ENCODE results near the gene MAPK11. TPM values are rescaled to one million over a fixed set of nuclear protein-coding genes. Genes with fewer than 3 reads are reported as not detected.

MAPK11 gene
- total and polyA plus RNA-seq, 9 donors: 0.92 to 31.6 (median 12.0) TPM

DNA sequence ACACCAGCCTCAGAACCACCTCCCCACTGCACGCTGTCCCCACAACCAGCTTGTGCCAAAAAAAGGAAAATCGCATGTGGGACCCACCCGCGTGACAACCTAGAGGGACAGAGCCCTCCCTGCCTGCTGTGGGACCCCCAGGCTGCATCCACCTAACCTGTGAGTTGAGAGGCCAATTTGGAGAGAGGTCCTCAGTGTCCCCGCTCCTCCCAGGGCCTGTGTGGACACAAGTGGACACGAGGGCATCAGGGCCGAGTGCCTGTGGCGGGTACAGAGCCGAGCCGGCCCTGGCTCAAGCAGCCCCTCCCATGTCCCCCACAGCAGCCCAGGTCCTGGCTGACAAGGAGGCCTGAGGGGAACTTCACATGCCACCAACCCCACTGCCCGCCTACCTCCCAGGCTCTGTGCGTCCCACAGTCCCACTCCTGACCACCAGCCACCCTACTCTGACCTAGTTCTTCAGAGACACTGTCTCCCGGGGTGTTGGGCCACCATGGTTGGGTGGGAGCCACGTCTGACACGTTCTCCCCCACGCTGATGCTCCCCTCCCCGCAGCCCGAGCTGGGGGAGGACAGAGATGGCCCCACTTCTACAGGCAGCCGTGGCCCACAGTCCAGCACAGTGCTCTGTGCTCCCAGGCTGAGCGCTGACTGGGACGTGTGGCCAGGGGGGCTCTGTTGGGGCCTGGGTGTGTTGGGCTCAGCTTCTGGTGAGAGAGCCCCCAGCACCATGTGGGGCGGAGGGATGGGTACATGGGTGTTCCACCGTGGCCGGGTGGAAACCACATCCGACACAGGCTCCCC is 50.2 kb downstream of the MAPK11 start:
- WGBS, 3 donors: 66 to 72% (median 72%) methylated on average over 20 to 25 of the region's 25 CpGs
- H3K4me3 ChIP-seq: no peak overlapping the region
- peaks cover 4% of the 10 kb centered on the region for H3K4me1 ChIP-seq (ENCODE audit: insufficient read depth)
- H3K27me3 ChIP-seq: no peaks in the 10 kb centered on the region
- H3K9me3 ChIP-seq: no peaks in the 10 kb centered on the region
- no peak overlapping the region for H3K27ac ChIP-seq
- intact Hi-C loops (cut with DNase I): loop anchor here in 1 of 4 donors (5.0 kb wide), 1 partner anchor 73 kb away; no protein-coding TSS in a partner anchor
- H3K36me3 ChIP-seq: no peaks in the 10 kb centered on the region
- no peak for TF ChIP-seq CTCF (IDR thresholded peaks at IDR 0.05)
- TF ChIP-seq POLR2A (IDR thresholded peaks at IDR 0.05): no peak
- TF ChIP-seq EP300 (IDR thresholded peaks at IDR 0.05): no peak
- peak in 1 of 5 donors; percentile 31 for DNase-seq

- Histone ChIP-seq H3K27ac (no peak overlapping the region), H3K36me3 (no peaks in the 10 kb centered on the region)
- intact Hi-C loops (cut with DNase I): loop anchor here in 1 of 4 donors (5.0 kb wide), 1 partner anchor 72 kb away; no protein-coding TSS in a partner anchor
These were observed 51.0 kb downstream of the MAPK11 start for GRCh38 chr22:50218996-50219727.

DNA sequence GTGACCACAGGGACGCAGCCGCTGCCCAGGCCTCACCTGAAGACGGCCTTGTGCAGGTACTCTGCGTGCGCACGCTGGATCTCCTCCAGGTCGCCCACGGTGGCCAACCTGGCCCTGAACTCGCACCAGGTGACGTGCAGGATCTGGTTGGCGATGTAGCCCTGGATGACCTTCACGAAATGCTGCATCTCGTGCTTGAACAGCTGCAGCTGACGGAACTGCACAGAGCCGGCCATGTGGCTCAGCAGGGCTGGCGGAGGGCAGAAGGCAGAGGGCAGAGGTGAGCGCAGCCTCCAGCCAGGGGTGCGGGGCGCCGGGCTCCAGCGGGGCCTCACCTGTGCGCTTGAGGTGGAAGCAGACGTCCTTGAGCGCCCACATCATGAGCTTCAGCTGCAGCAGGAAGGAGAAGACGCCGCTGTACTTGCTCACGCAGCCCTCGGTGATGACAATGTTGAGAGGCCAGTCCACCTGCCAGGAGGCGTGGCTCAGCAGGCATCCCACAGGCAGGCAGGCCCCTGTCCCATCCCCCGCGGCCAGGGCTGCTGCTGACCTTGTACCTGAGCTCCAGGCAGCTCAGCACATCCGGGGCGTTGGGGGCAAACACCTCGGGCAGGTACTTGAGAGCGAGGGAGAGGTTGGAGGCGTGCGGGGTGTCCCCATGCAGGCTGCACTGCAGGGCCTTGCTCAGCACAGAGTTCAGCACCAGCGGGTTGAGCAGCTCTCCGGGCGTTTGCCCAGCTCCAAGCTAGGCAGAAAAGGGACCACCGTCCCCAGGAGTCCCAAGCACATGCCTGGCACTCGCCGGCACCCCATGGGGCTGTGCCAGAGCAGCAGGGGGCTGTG is 51.8 kb downstream of the MAPK11 start:
- peaks cover 4% of the 10 kb centered on the region for H3K4me1 ChIP-seq (ENCODE audit: insufficient read depth)
- no peaks in the 10 kb centered on the region for H3K27me3 ChIP-seq
- no peak overlapping the region for H3K27ac ChIP-seq
- 81 to 88% (median 82%) methylated on average over 40 to 43 of the region's 43 CpGs for WGBS, 3 donors
- H3K4me3 ChIP-seq: no peak overlapping the region
- TF ChIP-seq EP300 (IDR thresholded peaks at IDR 0.05) (no peak), POLR2A (IDR thresholded peaks at IDR 0.05) (no peak), CTCF (IDR thresholded peaks at IDR 0.05) (no peak)
- peak in 1 of 5 donors; percentile 51 for DNase-seq
- no peaks in the 10 kb centered on the region for H3K36me3 ChIP-seq
- H3K9me3 ChIP-seq: no peaks in the 10 kb centered on the region
- intact Hi-C loops (cut with DNase I): loop anchor here in 1 of 4 donors (5.0 kb wide), 1 partner anchor 71 kb away; no protein-coding TSS in a partner anchor

More at GRCh38 chr22:50218996-50219727, 51.0 kb downstream of the MAPK11 start:
- DNase-seq: peak; percentile 90 to 98 (median 95)
- WGBS, 3 donors: 47 to 62% (median 56%) methylated on average over 42 of the region's 42 CpGs
- no peaks in the 10 kb centered on the region for H3K9me3 ChIP-seq
- no peak overlapping the region for H3K4me3 ChIP-seq
- no peaks in the 10 kb centered on the region for H3K27me3 ChIP-seq
- TF ChIP-seq CTCF (IDR thresholded peaks at IDR 0.05) (no peak), EP300 (IDR thresholded peaks at IDR 0.05) (no peak), POLR2A (IDR thresholded peaks at IDR 0.05) (no peak)
- H3K4me1 ChIP-seq (ENCODE audit: insufficient read depth): peaks cover 4% of the 10 kb centered on the region

Measured in ovary (tissue), 9 donors.